Natural killer cell (primary cell): ENCODE measurements around the gene TMEM169. TPM values are rescaled to one million over a fixed set of nuclear protein-coding genes. Genes with fewer than 3 reads are reported as not detected.

Experiments used
- ATAC-seq, 3 donors: fragments of 150-1000 bp in 2 of 3; fragments of 200-7000 bp in 1 of 3; cut with Tn5 transposase; 1 replicate in 1 of 3; 2 replicates in 2 of 3; pipeline ENCODE4 v1.10.0; 2021; ENCODE audit warnings: mild to moderate bottlenecking in 2 of 3, moderate library complexity in 2 of 3
- DNase-seq, 2 donors: peaks; one replicate each; pipeline versions ENCODE4 v3.0.0 to v3.0.0-alpha.2; 2013 to 2021; ENCODE audit warnings: mixed read lengths in 1 of 2
- H3K27ac ChIP-seq: one replicate; pipeline ENCODE4 v1.5.1; 2013; ENCODE audit warnings: mild to moderate bottlenecking, low read length
- H3K27me3 ChIP-seq: one replicate; pipeline ENCODE4 v1.6.1; 2013; ENCODE audit warnings: low read length; ENCODE audit not compliant: control insufficient read depth, insufficient read depth
- H3K36me3 ChIP-seq: one replicate; pipeline ENCODE4 v1.6.1; 2013; ENCODE audit warnings: low read length; ENCODE audit not compliant: control insufficient read depth, insufficient read depth
- H3K4me1 ChIP-seq: one replicate; pipeline ENCODE4 v1.6.1; 2013; ENCODE audit warnings: low read length; ENCODE audit not compliant: control insufficient read depth, insufficient read depth
- H3K4me3 ChIP-seq: one replicate; pipeline ENCODE4 v1.5.1; 2013; ENCODE audit warnings: low read length
- H3K9me3 ChIP-seq: one replicate; pipeline ENCODE4 v1.6.1; 2013; ENCODE audit warnings: low read length; ENCODE audit not compliant: control insufficient read depth, insufficient read depth
- H3K27ac Mint-ChIP-seq, 2 donors: one replicate each; pipeline ENCODE4 v1.8.0; 2022; ENCODE audit warnings: mild to moderate bottlenecking in 2 of 2, mixed read lengths in 2 of 2, moderate library complexity in 1 of 2
- H3K27me3 Mint-ChIP-seq, 2 donors: one replicate each; pipeline ENCODE4 v1.8.0; 2022; ENCODE audit warnings: low read depth in 2 of 2, mixed read lengths in 2 of 2
- H3K36me3 Mint-ChIP-seq: one replicate; pipeline ENCODE4 v1.8.0; 2022; ENCODE audit warnings: mixed read lengths
- H3K4me1 Mint-ChIP-seq, 2 donors: one replicate each; pipeline ENCODE4 v1.8.0; 2022; ENCODE audit warnings: mixed read lengths in 2 of 2
- H3K4me3 Mint-ChIP-seq: one replicate; pipeline ENCODE4 v1.8.0; 2022; ENCODE audit warnings: mild to moderate bottlenecking, moderate library complexity, mixed read lengths
- H3K9me3 Mint-ChIP-seq, 2 donors: one replicate each; pipeline ENCODE4 v1.8.0; 2022; ENCODE audit warnings: mixed read lengths in 2 of 2
- WGBS: methylation state at CpG from one replicate; pipeline ENCODE4 v1.1.7; 2013; ENCODE audit warnings: missing lambda C conversion rate; ENCODE audit not compliant: insufficient coverage; 5-methylcytosine and 5-hydroxymethylcytosine counted together
- intact Hi-C: fragments of 100-400 bp; cut with micrococcal nuclease; formaldehyde crosslinking; loops from one replicate; pipeline ENCODE4 v1.14.2; 2022
- total RNA-seq, 4 donors: library from RNA; stranded (reverse); fragments of 120-200 nt in 1 of 4; gene quantifications; one replicate each; pipeline versions ENCODE4 v1.2.3 to v1.2.4, GENCODE V29; 2013 to 2022
- TF ChIP-seq, protein P1 (sequence below): fragments of 200-600 bp; IDR thresholded peaks from one replicate; pipeline ENCODE4 v1.8.0; 2022; ENCODE audit warnings: antibody characterized with exemption

The TMEM169 gene
- total RNA-seq, 3 donors from 2014 or later (not counting 1 experiment from before 2014, with no cell fraction given), result 0.68 to 1.5 (median 0.98) TPM

DNA sequence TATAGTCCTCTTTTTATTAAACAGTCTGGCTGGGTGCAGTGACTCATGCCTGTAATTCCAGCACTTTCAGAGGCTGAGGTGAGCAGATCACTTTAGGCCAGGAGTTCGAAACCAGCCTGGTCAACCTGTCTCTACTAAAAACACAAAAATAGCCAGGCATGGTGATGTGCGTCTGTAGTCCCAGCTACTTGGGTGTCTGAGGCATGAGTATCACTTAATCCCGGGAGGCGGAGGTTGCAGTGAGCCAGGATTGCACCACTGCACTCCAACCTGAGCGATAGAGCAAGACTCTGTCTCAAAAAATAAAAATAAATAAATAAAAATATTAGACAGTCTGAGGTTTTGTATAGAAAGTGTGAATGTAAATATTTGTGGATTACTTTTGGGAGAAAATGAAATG lies 45.2 kb downstream of the TMEM169 start:
- 95% methylated on average over 4 of the region's 5 CpGs for WGBS
- no peak for ATAC-seq
- no peaks in the 10 kb centered on the region for H3K27me3 Mint-ChIP-seq
- TF ChIP-seq, protein P1, sequence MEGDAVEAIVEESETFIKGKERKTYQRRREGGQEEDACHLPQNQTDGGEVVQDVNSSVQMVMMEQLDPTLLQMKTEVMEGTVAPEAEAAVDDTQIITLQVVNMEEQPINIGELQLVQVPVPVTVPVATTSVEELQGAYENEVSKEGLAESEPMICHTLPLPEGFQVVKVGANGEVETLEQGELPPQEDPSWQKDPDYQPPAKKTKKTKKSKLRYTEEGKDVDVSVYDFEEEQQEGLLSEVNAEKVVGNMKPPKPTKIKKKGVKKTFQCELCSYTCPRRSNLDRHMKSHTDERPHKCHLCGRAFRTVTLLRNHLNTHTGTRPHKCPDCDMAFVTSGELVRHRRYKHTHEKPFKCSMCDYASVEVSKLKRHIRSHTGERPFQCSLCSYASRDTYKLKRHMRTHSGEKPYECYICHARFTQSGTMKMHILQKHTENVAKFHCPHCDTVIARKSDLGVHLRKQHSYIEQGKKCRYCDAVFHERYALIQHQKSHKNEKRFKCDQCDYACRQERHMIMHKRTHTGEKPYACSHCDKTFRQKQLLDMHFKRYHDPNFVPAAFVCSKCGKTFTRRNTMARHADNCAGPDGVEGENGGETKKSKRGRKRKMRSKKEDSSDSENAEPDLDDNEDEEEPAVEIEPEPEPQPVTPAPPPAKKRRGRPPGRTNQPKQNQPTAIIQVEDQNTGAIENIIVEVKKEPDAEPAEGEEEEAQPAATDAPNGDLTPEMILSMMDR, result no peak
- Histone ChIP-seq H3K9me3 (no peaks in the 10 kb centered on the region), H3K27ac (no peak overlapping the region), H3K4me3 (no peak overlapping the region), H3K27me3 (no peaks in the 10 kb centered on the region), H3K4me1 (no peaks in the 10 kb centered on the region), H3K36me3 (peaks cover 94% of the 10 kb centered on the region)
- peaks cover 26 to 28% of the 10 kb centered on the region in 2 donors for H3K4me1 Mint-ChIP-seq
- no peak overlapping the region for H3K4me3 Mint-ChIP-seq
- no peak for DNase-seq
- H3K27ac Mint-ChIP-seq, result peak overlapping the region; percentile 47 to 66
- H3K36me3 Mint-ChIP-seq, result peaks cover 53% of the 10 kb centered on the region
- H3K9me3 Mint-ChIP-seq, result no peaks in the 10 kb centered on the region
- intact Hi-C loops, result no loop called here

DNA sequence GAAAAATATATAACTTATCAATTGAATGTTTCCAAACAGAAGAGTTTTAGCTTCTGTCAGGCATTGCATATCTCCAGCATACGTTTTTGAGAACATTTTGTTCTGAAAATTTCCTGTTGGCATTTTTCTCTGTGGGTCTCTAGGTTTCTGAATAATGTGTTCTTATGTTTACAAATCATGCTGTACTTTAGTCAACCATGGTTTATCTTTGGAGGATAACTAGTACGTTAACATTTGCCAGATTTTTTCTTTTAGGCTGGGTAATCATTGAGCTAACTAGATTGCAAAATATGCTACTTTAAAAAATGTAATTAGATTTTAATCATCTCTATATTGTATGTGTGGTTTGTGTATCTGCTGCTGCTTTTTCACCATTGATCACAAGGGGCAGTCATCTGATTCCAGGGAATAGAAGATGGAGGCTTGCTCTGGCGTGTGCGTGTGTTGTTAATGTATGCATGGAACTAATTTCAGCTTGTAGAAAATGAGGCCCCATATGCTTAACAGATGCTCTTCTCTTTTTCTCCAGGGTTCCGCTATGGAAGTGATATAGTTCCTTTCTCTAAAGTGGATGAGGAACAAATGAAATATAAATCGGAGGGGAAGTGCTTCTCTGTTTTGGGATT lies 48.7 kb downstream of the TMEM169 start:
- no peaks in the 10 kb centered on the region for H3K4me1 ChIP-seq
- H3K27ac ChIP-seq, result no peak overlapping the region
- no peak for DNase-seq
- intact Hi-C loops, result no loop called here
- no peaks in the 10 kb centered on the region for H3K27me3 Mint-ChIP-seq
- no peak overlapping the region for H3K27ac Mint-ChIP-seq
- TF ChIP-seq, protein P1, result no peak
- WGBS, result 95% methylated on average over 6 of the region's 6 CpGs
- peaks cover 69% of the 10 kb centered on the region for H3K36me3 Mint-ChIP-seq
- ATAC-seq, result no peak
- no peaks in the 10 kb centered on the region for H3K9me3 Mint-ChIP-seq
- H3K4me1 Mint-ChIP-seq, result peaks cover 19 to 39% of the 10 kb centered on the region in 2 donors
- no peak overlapping the region for H3K4me3 Mint-ChIP-seq
- no peaks in the 10 kb centered on the region for H3K9me3 ChIP-seq
- H3K4me3 ChIP-seq, result no peak overlapping the region
- H3K27me3 ChIP-seq, result no peaks in the 10 kb centered on the region
- H3K36me3 ChIP-seq, result peaks cover 95% of the 10 kb centered on the region

DNA sequence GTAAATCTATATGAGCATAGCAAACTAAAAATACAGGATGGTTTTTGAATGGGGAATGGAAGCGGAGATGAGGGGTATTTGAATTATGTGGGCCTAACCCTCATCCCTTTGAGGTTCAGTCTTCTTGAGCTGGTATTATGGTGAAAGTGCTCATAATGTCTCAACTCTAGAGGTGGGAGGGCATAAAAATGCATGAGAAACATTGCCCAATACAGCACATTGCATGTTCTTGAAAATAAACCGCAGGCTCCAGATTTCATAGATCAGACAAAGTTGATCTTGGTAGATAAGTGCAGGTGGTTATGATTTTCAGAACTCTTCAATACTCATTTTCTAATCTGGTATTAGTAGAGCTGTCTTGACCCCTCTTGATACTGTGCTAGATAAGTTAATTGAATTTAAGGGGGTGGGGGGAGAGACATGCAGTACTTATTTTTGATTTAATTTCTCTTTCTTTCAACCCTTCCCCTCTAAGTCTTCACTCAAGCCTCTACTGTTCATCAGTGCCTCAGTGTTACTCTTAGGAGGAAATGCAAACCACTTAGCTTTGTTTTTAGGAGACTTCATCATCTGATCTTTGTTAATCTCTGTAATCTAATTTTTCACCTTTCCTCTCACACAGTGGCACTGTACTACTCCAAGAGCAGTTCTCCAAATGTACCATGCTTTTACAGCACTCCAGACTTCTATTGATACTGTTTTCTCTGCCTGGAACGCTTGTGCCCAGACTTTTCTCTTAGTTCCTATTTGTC lies 49.6 kb downstream of the TMEM169 start:
- H3K27me3 ChIP-seq, result no peaks in the 10 kb centered on the region
- DNase-seq (peak in 1 of 2 donors; percentile 38), ATAC-seq (no peak)
- Mint-ChIP-seq H3K27ac (peak overlapping the region in 1 of 2 donors; percentile 23), H3K4me3 (no peak overlapping the region), H3K27me3 (no peaks in the 10 kb centered on the region), H3K4me1 (peaks cover 20 to 39% of the 10 kb centered on the region in 2 donors), H3K36me3 (peaks cover 64% of the 10 kb centered on the region), H3K9me3 (no peaks in the 10 kb centered on the region)
- intact Hi-C loops, result no loop called here
- H3K36me3 ChIP-seq, result peaks cover 89% of the 10 kb centered on the region
- H3K9me3 ChIP-seq, result no peaks in the 10 kb centered on the region
- WGBS, result 97% methylated on average over 2 of the region's 3 CpGs
- H3K4me3 ChIP-seq, result no peak overlapping the region
- TF ChIP-seq, protein P1, result no peak
- no peak overlapping the region for H3K27ac ChIP-seq
- no peaks in the 10 kb centered on the region for H3K4me1 ChIP-seq
